ENCODE results near the gene FAH.

- TF ChIP-seq CTCF (conservative IDR thresholded peaks at IDR 0.05) (no peak), ZFX (IDR thresholded peaks at IDR 0.05) (no peak)
Observed at GRCh38 chr15:80204231-80204630, 51.4 kb downstream of the FAH start.

Measured in C4-2B (cell line).